Neural progenitor cell (in vitro differentiated cells): ENCODE measurements around the gene OPN5.

Experiments
- EZH2 ChIP-seq: fragments of 200-600 bp; sonication (generic); IDR thresholded peaks from 2 replicates; pipeline ENCODE4 v1.6.1; 2017; ENCODE audit warnings: antibody characterized with exemption, mild to moderate bottlenecking, moderate library complexity
- EZH2phosphoT487 ChIP-seq: fragments of 200-600 bp; sonication (generic); IDR thresholded peaks from 2 replicates; pipeline ENCODE4 v1.6.1; 2017; ENCODE audit warnings: antibody characterized with exemption
- TF ChIP-seq, protein P1 (sequence below): fragments of 200-600 bp; sonication (generic); IDR thresholded peaks from 2 replicates; pipeline ENCODE4 v1.5.1; 2017; ENCODE audit warnings: antibody characterized with exemption, mild to moderate bottlenecking

DNA sequence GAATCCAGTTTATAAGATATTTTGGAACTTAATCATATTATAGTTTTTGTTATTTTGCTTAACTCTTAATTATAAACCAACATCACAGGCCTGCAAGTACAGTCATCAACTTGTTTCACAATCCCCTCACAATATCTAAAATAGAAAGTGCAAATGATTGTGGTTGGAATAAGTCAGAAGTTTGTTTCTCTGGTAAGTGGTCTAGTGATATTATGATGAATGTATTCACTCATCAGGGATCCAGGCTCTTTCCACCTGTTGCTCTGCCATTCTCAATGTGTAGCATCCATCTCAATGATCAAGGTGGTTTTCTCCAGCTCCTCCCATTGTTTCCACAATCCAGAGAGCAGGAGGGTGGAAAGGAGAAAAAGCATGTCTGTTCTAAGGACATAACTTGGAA is 54.2 kb downstream of the OPN5 start:
- TF ChIP-seq, protein P1, sequence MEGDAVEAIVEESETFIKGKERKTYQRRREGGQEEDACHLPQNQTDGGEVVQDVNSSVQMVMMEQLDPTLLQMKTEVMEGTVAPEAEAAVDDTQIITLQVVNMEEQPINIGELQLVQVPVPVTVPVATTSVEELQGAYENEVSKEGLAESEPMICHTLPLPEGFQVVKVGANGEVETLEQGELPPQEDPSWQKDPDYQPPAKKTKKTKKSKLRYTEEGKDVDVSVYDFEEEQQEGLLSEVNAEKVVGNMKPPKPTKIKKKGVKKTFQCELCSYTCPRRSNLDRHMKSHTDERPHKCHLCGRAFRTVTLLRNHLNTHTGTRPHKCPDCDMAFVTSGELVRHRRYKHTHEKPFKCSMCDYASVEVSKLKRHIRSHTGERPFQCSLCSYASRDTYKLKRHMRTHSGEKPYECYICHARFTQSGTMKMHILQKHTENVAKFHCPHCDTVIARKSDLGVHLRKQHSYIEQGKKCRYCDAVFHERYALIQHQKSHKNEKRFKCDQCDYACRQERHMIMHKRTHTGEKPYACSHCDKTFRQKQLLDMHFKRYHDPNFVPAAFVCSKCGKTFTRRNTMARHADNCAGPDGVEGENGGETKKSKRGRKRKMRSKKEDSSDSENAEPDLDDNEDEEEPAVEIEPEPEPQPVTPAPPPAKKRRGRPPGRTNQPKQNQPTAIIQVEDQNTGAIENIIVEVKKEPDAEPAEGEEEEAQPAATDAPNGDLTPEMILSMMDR, result no peak
- TF ChIP-seq EZH2 (no peak), EZH2phosphoT487 (no peak)
